Mesenteric fat pad (tissue), 1 donor: Measurements from ENCODE around the gene TUBGCP2. TPM values are rescaled to one million over a fixed set of nuclear protein-coding genes. Genes with fewer than 3 reads are reported as not detected.

Source experiments
- DNase-seq: peaks from one replicate; pipeline ENCODE4 v3.0.0-alpha.2; 2020; ENCODE audit warnings: low spot score
- long read RNA-seq: library from polyadenylated mRNA; unstranded; transcript quantifications from one replicate; pipeline ENCODE4 v2.0.0, GENCODE V29; 2020
- total RNA-seq: library from RNA; stranded (reverse); fragmentation: NEBNext Ultra II Directional; extraction: Animal tissue kit (Norgen Biotek cat#: 25700); gene quantifications from one replicate; pipeline ENCODE4 v1.2.1, GENCODE V29; 2021
- donor health status: DM: yes; HTN: yes; CAD: no.

Gene TUBGCP2, protein sequence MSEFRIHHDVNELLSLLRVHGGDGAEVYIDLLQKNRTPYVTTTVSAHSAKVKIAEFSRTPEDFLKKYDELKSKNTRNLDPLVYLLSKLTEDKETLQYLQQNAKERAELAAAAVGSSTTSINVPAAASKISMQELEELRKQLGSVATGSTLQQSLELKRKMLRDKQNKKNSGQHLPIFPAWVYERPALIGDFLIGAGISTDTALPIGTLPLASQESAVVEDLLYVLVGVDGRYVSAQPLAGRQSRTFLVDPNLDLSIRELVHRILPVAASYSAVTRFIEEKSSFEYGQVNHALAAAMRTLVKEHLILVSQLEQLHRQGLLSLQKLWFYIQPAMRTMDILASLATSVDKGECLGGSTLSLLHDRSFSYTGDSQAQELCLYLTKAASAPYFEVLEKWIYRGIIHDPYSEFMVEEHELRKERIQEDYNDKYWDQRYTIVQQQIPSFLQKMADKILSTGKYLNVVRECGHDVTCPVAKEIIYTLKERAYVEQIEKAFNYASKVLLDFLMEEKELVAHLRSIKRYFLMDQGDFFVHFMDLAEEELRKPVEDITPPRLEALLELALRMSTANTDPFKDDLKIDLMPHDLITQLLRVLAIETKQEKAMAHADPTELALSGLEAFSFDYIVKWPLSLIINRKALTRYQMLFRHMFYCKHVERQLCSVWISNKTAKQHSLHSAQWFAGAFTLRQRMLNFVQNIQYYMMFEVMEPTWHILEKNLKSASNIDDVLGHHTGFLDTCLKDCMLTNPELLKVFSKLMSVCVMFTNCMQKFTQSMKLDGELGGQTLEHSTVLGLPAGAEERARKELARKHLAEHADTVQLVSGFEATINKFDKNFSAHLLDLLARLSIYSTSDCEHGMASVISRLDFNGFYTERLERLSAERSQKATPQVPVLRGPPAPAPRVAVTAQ
- total RNA-seq: 46.3 TPM
- long read RNA-seq, full-length matches to known transcripts: 106 of 140 reads
- long read RNA-seq, partial matches to known transcripts: 20 of 140 reads
- long read RNA-seq, other reads (novel, unspliced or antisense): 14 of 140 reads

DNA sequence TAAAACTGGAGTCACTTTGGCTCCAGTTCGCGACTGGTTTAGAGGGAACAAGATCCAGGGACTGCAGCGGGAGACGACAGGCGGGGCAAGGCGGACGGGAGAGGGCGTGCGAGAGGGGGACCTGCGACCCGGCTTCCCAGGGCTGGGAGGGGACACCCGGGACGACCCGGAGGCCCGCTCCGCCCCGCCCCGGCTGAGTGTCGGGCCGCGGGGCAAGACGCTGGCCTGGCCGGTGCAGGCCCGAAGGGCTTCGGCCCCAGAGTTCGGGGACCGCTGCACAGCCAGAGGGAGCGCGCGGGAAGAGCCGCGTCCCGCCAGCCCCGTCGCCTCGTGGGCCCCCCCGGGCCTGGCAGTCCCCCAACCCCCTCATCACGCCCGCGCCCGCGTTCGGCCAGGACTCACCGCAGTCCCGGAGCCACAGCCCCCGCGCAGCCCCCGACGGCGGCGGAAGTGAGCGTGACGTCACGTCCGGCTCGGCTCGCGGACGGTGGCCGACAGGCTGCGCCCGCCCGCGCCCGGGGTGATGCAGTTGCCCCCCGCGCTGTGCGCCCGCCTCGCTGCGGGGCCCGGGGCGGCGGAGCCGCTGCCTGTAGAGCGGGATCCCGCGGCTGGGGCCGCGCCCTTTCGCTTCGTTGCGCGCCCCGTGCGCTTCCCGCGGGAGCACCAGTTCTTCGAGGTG, at the start of gene TUBGCP2, which contains the start of gene ZNF511:
TUBGCP2 (minus strand) TSS at position 452 of the 679 bp plus-strand sequence. CDS start 5,931 bp downstream, outside the sequence.
ZNF511 (plus strand) TSS at position 494 of the 679 bp plus-strand sequence; CDS start at position 524, 30 bp downstream.
- DNase-seq: peak; percentile 98

DNA sequence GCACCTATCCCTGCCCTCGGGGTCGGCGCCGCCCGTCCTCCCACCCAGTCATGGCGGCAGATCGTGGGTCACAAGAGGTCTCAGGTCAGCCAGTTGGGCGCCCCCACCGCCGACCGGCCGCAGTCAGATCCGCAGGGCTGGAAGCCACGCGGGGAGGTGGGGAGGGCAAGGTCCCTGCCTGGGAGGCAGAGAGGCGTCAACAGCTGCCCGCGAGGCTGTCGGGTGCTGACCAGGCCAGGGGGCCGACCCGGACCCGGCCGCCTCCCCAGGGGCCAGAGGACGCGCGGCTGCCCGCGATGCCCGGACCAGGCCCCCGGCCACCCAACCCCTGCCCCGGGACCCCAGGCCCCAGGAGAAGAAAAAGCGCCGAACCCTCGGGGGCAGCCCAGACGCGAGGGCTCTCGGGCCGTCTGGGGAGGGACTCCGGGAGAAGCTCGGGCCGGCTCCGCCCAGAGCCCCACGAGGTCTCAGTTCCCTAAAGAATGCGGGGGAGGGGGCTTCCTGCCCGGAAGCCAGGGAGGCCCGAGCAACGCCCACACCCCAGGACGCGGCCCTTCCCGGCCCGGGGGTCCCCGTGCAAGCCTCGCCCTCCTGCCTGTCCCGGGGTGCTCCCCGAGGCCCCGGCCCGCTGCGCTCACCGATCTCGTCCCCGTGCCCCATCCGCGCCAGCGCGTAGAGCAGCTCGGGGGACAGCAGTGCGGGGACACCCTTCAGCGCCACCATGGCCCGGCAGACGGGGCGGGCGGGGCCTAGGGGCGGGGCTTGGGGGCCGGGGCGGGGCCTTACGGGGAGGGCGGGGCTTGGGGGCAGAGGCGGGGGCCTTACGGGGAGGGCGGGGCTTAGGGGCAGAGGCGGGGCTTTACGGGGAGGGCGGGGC, 48.9 kb upstream of the TUBGCP2 start, which contains the start of gene FUOM:
FUOM (minus strand) TSS at position 735 of the 877 bp plus-strand sequence; CDS start at position 723, 12 bp downstream.
- no peak for DNase-seq

DNA sequence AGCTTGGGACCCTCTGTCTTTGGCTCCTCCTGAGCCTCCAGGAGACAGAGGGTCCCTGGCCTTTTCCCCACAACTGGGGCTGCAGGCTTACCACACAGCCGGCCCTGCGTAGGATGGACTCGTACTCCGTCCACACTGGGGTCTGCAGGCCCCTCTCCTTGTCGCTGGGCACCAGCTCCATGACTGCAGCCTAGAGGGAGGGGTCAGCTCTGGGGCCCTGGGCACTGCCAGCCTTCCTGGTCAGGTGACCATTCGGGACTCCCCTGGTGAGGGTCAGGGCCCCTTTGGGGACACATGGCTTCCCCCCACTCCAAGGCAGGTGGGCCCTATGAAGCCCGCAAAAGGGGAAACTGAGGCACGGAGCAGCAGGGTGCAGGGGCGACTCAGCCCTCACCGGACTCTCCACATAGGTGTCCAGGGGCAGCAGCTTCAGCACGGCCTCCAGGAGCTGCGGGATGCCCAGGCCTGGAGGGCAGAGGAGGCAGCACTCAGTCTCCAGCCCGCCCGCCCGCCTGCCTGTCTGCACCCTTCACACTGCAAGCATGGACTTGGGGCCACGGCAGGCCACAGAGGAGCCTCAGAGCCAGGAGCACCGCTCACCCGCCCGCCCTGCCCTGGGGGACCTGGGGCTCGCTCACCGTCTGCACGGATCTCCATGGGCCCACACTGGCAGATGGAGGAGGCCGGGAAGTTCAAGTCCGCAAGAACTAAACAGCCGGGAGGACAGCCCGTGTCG, 48.0 kb upstream of the TUBGCP2 start:
- DNase-seq: no peak

DNA sequence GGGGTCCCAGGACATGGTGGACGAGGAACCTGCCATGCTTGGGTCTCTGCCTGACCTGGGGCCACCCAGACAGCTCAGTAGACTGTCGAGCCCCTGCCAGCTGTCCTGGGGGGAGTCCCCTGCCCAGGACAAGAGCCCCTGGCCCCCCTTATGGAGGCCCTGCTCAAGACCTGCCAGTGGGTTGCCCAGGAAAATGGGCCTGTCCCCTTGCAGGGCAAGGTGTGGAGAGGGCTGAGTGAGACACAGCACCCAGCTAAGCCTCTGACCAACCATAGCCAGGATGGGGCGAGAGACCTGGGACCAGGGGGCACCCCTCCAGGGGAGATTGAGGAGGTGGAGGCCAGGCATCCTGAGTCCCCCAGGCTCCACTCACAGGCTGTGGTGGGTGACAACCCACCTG, 47.3 kb upstream of the TUBGCP2 start:
- DNase-seq: no peak

DNA sequence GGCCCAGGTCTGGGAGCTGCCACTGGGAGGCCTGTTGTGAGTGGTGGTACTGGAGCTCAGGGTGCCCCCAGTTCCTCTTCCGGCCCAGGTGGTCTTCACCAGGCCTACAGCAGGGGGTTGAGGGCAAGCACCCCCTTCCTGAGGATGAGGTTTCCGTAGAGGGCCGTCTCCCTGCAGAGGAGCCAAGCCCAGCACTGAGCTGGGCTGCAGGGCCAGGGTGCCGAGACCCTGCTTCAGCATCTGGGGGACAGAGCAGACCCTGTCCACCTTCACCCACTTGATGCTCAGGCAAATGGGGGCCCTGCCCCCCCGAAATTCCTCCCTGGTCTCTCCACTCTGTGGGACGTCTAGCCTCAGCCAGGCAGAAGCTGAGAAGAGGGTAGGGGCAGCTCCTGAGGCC, 46.6 kb upstream of the TUBGCP2 start:
- no peak for DNase-seq

DNA sequence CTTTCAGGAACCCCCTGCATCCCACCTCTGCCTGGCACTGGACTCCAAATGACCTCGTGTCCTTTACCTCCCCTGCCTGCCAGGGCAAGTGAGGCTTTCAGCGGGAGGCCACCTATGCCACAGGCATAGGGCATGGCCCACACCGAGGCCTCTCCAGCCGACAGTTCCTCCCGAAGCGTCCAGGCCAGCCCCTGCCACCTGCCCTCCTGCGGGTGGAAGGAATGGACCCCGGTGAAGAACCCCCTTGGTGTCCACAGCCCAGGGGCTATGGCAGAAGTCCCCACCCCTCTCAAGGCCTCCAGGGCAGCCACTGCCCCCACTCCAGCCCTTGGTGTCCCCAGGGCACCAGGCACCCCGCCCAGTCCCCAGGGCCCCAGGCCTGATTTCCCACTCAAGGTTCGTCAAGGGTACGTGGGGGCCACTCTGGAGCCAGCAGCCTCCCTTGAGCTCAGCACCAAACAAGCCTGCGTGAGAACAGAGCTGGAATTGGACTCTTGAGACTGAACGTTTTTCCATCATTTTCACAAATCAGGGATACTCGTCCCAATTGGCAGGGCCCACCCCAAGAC, 46.1 kb upstream of the TUBGCP2 start:
- DNase-seq: no peak

DNA sequence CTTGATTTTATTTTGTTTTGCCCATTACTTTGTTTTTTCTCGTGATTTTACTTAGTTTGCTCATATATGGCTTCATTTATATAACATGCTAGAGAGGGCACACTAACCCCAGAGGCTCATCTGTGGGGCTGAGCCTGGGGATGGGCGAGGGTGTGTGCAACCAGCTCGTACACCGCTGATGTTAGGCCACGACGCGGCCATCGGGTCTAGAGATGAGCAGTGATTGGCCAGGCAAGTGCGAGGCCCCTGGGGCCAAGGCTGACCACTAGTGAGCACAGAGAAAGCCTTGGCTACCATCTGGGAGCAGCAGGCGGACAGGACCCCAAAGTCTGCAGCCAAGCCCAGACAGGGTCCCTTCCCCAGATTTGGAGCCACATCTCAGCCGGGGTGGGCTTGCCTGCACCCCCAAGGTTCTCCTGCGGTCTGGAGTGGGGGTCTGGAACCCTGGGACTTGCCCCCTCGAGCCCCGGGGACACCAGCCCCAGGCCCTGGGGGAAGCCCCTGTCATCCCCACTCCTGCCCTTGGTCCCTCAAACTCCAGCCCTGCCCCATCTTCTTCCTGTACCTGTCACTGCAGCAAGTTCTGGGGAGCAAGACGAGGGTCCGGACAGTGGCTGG, 45.4 kb upstream of the TUBGCP2 start:
- no peak for DNase-seq

DNA sequence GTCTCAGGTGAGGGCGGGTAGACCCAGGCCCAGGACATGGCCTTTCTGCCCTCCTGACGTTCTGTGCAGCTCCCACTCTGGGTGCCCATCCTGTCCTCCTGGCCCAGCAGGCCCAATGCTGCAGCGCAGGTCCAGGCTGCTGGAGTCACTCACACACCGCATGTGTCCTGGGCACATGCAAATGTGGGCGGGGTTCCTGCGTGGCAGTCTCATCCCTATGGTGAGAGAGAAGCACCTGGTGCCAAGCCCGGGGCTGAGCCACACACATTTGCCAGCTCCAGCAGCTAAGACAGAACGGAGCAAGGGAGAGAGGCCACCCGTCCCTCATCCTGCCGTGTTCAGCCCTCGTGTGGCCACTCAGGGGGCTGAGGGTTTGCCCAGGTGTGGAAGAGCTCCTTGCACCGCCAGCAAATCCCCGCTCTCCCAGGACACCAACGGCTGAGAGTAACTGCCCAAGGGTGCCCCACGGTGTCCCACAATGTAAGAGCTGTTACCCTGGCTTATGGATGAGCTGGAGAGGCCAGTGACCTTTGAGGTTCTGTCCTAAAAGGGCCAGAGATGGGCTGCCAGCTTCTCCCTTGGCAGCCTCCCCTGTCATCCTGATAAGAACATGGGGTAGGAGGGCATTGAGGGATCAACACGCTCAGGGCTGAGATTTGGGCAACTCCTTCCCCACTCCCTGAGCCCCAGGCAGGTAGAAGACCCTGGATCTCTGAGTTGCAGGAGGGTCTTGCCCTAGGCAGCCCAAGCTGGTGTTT, 44.7 kb upstream of the TUBGCP2 start:
- no peak for DNase-seq

DNA sequence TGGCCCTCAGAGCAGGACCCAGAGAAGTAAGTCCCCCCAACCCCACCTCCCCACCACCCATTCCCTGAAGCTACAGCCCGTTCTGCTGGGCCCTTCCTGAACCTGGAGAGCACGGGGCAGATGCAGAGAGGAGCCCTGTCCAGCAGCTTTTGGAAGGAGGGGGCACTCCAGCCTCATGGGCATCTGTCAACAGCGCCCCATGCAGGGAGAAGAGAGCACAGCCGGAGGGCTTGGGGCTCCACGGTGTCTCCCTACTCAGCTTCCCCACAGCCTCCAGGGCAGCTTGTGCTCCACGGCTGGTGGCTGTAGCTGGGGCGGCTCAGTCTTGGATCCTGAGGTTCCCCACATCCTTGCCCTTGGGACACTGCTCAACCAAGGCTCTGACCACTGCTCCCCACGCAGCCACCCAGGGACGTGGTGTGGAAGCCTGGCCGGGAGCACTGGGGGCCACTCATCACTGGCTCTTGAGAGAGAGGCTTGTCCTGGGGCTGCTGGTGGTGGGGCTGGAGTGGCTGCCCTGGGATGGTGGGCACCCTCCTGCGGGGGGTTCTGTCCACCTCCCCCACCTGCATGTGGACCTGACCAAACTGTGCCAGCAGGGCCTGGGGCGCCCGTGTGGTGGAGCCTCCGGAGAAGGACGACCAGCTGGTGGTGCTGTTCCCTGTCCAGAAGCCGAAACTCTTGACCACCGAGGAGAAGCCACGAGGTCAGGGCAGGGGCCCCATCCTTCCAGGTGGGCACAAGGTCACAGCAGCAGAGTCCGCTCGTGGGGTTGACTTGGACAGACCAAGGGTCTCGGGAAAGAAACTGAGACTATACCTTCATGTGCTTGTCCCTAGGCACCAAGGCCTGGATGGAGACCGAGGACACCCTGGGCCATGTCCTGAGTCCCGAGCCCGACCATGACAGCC, 43.0 kb upstream of the TUBGCP2 start:
- no peak for DNase-seq

DNA sequence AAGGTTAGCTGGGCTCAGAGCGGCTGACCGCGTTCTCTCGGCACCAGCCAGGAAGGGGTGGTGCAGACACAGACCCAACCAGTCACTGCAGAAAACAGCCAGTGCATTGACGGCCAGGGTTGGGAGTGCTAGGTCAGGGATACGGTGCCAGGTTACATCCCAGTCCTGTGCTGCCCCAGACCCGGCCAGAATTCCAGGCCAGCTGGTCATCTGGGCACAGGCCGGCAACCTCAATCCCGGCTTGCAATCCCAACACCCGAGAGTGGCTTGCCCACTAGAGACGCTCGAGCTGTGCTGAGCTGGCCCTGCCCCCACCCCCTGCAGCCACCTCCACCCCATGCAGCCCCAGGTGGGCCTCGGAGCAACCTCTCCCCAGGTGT, 42.3 kb upstream of the TUBGCP2 start:
- DNase-seq: no peak

DNA sequence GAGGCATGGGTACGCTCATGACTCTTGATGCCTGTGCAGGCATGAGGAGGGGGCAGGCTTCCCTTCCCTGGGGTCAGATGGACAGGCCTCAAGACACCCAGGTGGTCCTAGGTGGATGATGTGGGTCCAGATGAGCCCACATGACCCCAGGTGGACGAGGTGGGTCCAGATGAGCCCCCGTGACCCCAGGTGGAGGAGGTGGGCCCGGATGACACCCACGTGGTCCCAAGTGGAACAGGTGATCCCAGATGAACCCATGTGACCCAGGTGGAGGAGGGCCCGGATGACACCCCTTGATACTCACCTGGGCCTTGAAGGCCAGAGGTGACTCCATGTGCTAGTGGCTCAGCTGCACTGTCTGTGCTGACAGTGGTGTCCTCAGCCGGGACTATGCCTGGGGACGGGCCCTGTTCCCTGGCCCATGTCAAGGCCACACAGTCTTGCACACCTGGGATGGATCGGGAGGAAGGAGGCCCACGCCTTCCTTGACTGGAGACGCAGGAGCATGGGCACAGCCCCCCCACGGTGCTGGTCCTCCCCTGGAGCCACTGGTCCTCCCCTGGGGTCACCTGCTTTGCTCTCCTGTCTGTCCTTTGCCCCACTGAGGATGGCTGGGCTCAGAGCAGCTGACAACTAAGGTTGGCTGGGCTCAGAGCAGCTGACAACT, 41.7 kb upstream of the TUBGCP2 start:
- DNase-seq: no peak

DNA sequence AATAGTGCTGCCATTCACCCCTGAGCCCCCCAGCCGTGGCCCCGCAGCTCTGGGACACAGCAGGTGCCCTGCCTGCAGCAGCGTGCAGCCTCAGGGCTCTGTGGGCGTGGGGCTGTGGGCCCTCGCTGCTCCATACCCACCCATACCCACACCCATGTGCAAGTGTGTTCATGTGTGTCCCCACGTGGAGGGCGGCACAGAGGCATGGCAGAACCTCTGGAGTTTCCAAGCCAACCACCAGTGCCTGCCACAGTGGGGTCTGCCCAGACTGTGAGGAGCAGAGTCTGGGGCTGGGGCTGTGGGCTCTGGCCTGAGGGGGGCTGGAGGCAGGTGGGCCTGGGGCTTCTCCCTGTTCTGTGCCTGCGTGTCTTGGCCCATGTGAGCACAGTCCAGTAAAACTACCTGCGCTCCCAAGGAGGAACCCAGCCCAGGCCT, 40.9 kb upstream of the TUBGCP2 start:
- no peak for DNase-seq

DNA sequence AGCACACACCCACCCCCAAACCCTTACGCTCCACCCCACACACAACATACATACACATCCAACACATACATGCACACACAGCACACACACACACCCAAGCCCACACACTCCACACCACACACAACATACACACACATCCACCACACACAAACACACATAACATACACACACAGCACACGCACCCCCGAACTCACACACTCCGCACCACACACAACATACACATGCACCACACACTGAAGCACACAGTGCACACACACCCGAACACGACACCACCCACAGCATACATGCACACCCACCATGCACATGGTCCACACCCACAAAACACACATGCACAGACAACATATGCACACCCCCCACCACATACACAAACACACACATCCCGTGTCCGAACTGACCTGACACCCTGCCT, 40.5 kb upstream of the TUBGCP2 start:
- no peak for DNase-seq

DNA sequence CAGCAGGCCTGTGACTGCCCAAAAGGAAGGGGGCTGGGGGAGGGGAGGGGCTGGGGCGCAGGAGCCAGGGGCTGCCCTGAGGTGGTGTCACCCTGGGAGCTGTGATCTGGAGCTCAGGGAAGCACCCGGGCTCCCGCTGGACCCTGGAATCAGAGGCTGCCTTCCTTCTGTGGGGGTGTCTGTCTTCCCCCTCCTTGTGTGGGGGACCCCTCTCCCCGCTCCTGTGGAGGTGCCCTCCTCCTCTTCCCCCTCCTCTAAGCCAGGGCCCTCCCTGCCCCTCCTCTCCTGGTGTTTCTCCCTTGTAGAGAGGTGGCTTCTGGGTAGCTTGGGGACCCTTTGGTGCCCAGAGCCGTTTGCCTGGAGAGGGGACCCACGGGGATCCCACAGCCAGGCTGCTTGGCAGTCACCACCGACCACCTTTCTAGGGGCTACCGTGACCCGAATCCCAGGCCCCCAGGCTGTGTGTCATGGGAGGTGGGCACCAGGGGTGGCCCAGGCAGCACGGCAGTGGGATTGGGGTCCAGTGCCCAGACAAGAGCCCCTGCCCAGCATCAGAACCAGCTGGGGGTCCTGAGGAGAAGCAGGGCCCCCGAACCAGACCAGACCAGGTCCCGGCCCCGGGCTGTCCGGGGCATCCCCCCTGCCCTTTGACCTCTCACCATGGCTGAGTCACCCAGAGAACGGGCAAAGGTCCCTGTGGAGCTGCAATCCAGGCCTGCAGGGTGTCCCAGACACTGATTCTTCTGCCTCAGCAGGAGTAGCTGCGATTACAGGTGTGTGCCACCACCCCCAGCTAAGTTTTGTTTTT, 39.2 kb upstream of the TUBGCP2 start:
- DNase-seq: no peak

DNA sequence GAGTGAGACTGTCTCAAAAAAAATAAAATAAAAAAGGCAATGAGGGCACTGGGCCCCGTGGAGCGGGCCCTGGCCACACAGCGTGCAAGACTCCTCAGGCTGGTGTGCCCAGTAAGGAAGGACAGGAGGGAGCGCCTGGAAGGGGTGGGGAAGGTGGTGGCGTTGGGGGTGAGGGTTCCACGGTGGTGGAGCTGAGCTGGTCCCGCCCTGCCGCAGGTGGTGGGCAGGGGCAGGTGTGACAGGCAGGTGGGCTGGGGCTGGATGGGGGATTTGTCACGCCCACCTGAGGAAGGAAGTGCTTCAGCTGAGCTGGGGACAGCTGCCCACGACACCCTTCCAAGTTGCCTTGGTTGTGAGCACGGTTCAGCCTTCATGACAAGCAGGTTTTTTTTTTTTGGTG, 37.7 kb upstream of the TUBGCP2 start:
- DNase-seq: no peak
